NCI-H748 (cell line): ENCODE measurements around the gene MYRIP.
"Not testable (repeated sequence)": the region's sequence is repeated elsewhere in the genome, so short reads cannot be mapped to it uniquely, and the experiment has no call there.

Experiments used
- DNase-seq: peaks from one replicate; lab custom pipeline; 2025; ENCODE audit not compliant: unreplicated experiment; lab: John Stamatoyannopoulos, UW

The MYRIP gene

GRCh38 chr3:40022297-40022827, 213.0 kb downstream of the MYRIP start:
- DNase-seq = no peak

- no peak for DNase-seq
These were observed 215.1 kb downstream of the MYRIP start for GRCh38 chr3:40024526-40024925.

GRCh38 chr3:40025892-40026291, 216.5 kb downstream of the MYRIP start:
- not testable (repeated sequence) for DNase-seq

- no peak for DNase-seq
These were observed 225.8 kb downstream of the MYRIP start for GRCh38 chr3:40035177-40035576.

- no peak for DNase-seq
These were observed 228.2 kb downstream of the MYRIP start for GRCh38 chr3:40037582-40037981.

- no peak for DNase-seq
These were observed 233.5 kb downstream of the MYRIP start for GRCh38 chr3:40042752-40043443.

- DNase-seq = no peak
These were observed 234.0 kb downstream of the MYRIP start for GRCh38 chr3:40043444-40043755.

GRCh38 chr3:40044487-40044886, 235.1 kb downstream of the MYRIP start:
- DNase-seq = no peak

- no peak for DNase-seq
These were observed 235.6 kb downstream of the MYRIP start for GRCh38 chr3:40045051-40045450.

- DNase-seq = no peak
These were observed 236.7 kb downstream of the MYRIP start for GRCh38 chr3:40046149-40046548.

GRCh38 chr3:40047406-40047805, 238.0 kb downstream of the MYRIP start:
- no peak for DNase-seq

GRCh38 chr3:40053663-40054062, 244.3 kb downstream of the MYRIP start:
- DNase-seq = no peak

GRCh38 chr3:40054568-40055222, 245.3 kb downstream of the MYRIP start:
- no peak for DNase-seq

GRCh38 chr3:40055361-40055760, 246.0 kb downstream of the MYRIP start:
- DNase-seq = no peak

- DNase-seq = no peak
These were observed 246.5 kb downstream of the MYRIP start for GRCh38 chr3:40055956-40056355.

- DNase-seq = no peak
These were observed 247.7 kb downstream of the MYRIP start for GRCh38 chr3:40057077-40057476.

GRCh38 chr3:40057786-40058185, 248.4 kb downstream of the MYRIP start:
- DNase-seq = no peak

- no peak for DNase-seq
These were observed 259.2 kb downstream of the MYRIP start for GRCh38 chr3:40068636-40069035.

GRCh38 chr3:40070816-40071215, 261.4 kb downstream of the MYRIP start:
- no peak for DNase-seq

- no peak for DNase-seq
These were observed 262.4 kb downstream of the MYRIP start for GRCh38 chr3:40071683-40072238.

GRCh38 chr3:40073310-40074007, 264.1 kb downstream of the MYRIP start:
- no peak for DNase-seq

GRCh38 chr3:40077139-40077538, 267.7 kb downstream of the MYRIP start:
- not testable (repeated sequence) for DNase-seq
